NCI-H2171 treated with DMSO at 0.1 percent for 48 hours (cell line): Measurements from ENCODE around the gene LHPP.
"Not testable (repeated sequence)": the region's sequence is repeated elsewhere in the genome, so short reads cannot be mapped to it uniquely, and the experiment has no call there.

Experiments
- DNase-seq: peaks from one replicate; lab custom pipeline; 2025; lab: John Stamatoyannopoulos, UW

LHPP gene, protein sequence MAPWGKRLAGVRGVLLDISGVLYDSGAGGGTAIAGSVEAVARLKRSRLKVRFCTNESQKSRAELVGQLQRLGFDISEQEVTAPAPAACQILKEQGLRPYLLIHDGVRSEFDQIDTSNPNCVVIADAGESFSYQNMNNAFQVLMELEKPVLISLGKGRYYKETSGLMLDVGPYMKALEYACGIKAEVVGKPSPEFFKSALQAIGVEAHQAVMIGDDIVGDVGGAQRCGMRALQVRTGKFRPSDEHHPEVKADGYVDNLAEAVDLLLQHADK

GRCh38 chr10:124461642-124462347 is at the start of gene LHPP:
Gene LHPP, plus strand, starts transcription at chr10:124461823. Its CDS starts 40 bp downstream, at chr10:124461863.
- peak; percentile 60 for DNase-seq

DNA sequence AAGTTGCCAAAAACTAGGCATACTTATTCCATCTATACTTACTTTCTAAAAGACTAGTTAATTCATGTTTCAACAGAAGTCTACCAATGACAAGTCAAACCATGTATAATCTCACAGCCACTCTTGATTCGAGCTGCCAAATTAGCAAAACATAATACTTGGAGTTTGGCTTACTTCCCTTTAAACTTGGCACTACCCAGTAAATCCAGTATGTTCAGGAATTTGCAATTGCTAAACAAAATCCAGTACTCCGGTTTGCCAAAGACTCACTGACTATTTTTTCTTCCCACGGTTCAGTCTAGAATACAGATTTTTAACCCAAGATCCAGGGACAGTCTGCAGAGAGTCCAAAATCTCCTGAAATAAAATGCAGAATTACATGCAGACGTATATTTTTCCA is 47.5 kb upstream of the LHPP start:
- no peak for DNase-seq

DNA sequence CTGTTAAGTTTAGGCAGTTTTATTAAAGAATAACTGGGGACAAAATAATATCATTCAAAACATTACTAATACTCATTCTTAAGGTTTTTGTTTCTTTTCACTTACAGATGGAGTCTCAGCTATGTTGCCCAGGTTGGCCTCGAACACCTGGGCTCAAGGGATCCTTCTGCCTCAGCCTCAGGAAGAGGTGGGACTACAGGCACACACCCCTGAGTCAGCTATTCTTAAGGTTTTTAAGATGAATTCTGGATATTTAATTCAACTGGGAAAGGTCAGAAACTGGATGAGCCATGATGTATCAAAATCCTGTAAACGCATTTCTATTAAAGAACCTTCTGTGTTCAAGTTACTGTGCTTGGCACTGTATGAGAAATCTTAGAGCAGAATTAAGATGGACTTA is 46.4 kb upstream of the LHPP start:
- no peak for DNase-seq

DNA sequence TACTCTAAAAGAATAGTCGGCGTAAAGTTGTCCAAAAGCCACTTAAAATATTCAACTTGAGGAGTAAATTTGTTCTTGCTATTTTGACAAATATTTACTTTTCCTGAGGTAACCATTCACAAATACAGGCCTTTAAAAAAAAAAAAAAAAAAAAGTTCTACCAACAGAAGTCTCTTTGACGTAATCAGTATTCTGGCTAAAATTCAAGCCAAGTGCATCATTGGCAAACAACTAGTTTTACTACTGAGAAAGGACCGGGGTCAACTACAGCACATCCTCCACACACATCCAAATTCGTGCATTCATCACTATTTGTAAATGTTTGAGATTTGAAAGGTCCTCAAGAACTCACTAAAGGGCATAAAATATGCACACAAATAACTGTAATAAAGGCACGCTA is 44.9 kb upstream of the LHPP start:
- DNase-seq, result no peak

DNA sequence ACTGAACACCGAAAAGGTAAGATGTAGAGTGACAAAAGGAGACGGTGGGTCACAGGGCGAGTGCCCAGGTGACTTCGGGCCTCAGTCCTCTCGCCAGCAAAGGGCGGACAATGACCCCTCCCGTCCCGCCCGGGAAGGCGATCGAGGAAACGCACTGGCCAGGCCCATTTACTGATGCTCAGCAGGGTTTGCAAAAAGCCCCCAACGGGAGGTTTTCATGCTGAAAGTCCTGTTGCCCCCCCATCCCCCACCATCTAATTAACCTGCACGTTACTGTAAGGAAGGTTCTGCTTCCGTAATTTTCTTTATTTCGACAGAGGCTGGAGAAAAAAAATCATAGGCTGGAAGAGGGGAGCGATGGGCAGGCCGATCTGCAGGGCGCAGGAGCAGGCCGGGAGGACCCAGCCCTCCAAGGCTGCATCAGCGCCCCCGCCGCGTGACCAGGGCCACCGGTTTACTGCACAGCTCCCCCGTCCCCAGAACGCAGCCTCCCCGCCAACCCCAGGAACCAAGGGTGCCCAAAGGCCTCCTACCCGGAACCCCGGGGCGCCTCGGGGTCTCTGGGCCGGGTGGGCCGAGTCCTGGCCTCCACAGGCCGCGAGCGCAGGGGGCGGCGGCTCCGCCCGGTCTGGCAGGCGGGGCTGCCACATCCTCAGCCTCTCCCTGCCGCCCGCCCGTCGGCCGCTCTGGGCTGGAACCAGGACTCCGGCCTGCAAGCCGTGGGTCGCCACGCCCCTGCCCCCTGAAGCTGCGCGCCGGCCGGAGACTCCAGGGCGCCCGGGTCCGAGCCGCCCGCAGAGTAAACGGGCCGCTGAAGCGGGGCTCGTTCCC is 43.5 kb upstream of the LHPP start:
- DNase-seq, result peak; percentile 17

DNA sequence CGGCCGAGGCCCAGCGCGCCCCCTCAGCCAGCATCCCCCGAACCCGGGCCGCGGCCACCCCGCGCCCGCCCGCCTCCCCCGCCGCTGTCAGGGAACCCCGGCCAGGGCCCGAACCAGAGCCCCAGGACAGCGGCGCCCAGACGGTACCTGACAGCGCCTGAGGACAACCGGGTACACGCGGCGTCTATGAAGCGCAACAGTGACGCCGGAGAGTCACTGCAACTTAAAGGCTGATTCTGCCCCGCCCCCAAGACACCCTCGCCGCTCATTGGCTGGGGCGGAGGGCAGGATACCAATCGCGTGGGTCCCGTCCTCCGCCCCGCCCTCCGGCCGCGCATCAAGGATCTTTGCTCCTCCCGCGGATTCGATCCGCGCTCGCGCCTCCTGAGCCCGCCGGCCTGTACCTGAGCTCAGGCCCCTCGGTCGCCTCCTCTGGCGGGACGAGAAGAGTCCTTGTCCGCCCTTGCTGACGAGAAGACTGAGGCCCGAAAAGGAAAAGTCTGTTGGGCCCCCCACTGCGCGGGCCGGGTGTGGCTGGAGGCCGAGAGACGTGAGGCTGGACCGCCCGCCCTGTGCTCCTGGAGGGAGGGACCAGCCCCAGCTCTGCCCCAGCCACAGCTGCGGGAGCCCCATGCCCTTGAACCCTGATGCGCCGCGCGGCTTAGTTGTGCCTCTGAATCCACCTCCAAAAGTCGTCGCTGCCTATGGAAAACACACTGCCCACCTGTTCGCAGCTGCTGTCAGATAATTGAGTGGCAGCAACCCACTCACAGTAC is 42.7 kb upstream of the LHPP start, which contains the start of gene OAT:
Gene OAT (minus strand): TSS at position 198 of the 776 bp plus-strand sequence. CDS start 6,752 bp downstream, outside the sequence.
- peak; percentile 84 for DNase-seq

- DNase-seq, result no peak
Observed at GRCh38 chr10:124419635-124420034, 42.0 kb upstream of the LHPP start.

GRCh38 chr10:124420254-124420653 is 41.4 kb upstream of the LHPP start:
- DNase-seq, result no peak

DNA sequence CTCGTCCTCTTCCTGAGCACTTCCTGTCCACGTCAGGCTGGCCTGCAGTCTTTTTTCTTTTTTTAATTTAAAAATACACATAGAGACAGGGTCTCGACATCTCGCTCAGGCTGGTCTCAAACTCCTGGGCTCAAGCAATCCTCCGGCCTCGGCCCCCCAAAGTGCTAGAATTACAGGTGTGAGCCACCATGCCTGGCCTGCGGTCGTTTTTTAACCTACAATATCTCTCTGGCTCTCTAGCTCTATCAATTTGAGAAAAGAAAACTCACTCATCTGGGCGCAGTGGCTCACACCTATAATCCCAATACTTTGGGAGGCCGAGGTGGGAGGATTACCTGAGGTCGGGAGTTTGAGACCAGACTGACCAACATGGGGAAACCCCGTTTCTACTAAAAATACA is 38.9 kb upstream of the LHPP start:
- DNase-seq, result no peak

- no peak for DNase-seq
Observed at GRCh38 chr10:124423813-124424212, 37.8 kb upstream of the LHPP start.

- no peak for DNase-seq
Observed at GRCh38 chr10:124425227-124425962, 36.2 kb upstream of the LHPP start.

GRCh38 chr10:124428207-124428777 is 33.3 kb upstream of the LHPP start:
- no peak for DNase-seq

- DNase-seq, result no peak
Observed at GRCh38 chr10:124429576-124429975, 32.0 kb upstream of the LHPP start.

GRCh38 chr10:124430077-124430476 is 31.5 kb upstream of the LHPP start:
- DNase-seq, result no peak

- DNase-seq, result no peak
Observed at GRCh38 chr10:124433461-124433860, 28.2 kb upstream of the LHPP start.

GRCh38 chr10:124435683-124436082 is 25.9 kb upstream of the LHPP start:
- DNase-seq, result not testable (repeated sequence)

GRCh38 chr10:124436191-124436638 is 25.4 kb upstream of the LHPP start:
- DNase-seq, result no peak

- DNase-seq, result not testable (repeated sequence)
Observed at GRCh38 chr10:124441694-124442093, 19.9 kb upstream of the LHPP start.

DNA sequence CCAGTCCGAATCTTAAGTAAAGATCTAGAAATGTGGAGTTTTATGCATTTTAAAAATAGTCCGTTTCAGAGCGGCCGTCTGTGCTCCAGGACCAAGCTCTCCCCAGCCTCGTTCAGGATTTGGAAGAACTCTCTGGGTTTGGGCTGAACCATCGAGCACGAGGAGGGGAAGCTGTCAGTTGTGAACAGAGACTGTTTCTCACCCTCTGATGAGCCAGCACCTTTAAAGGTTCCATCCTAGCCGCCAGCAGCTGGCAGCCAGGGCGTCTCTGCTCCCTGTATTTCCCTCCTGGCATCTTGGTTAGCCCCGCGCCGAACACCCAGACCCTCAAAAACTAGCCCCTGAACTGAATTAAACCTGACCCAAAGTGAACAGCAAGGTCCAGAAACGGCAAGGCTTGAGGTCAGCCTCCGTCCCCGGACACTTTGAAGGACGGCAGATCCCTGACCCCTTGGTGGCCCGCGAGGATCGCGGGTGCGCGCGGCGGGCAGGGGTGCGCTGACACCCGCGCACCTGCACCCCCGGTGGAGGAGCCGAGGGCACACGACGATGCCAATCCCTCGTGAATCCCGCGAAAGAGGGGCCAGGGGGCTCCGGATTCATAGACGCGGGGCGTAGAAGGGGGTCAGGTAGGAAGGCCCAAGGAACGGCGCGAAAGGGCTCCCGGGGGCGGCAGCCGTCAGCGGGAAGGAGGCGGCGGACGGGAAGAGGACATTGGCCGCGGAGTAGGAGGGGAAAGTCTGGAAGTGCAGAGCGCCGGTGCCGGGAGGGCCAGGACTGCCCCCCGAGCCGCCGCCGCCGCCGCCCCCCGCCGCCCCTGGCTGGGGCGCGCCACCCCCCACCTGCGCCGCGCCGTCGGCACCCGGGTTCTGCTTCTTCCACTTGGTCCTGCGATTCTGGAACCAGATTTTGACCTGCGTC is 14.5 kb upstream of the LHPP start:
- DNase-seq, result no peak
